H1 (cell line): Measurements from ENCODE around the gene PTPA. TPM values are rescaled to one million over a fixed set of nuclear protein-coding genes. Genes with fewer than 3 reads are reported as not detected.

Source experiments
- BCL11A ChIP-seq, 2 experiments: IDR thresholded peaks; one replicate each; pipeline ENCODE4 v1.6.1; 2011; ENCODE audit warnings: low read depth in 2 of 2, low read length in 2 of 2, mild to moderate bottlenecking in 2 of 2
- CBX5 ChIP-seq: fragments of 300-800, 300-1000 bp; sonication (generic); IDR thresholded peaks from 2 replicates; pipeline ENCODE4 v1.7.1; 2016; ENCODE audit warnings: antibody characterized with exemption, low read length, low read depth
- CTBP2 ChIP-seq: IDR thresholded peaks from 2 replicates; pipeline ENCODE4 v1.7.0; 2011; ENCODE audit warnings: borderline replicate concordance, mild to moderate bottlenecking, moderate library complexity, mixed read lengths, low read length; ENCODE audit not compliant: insufficient read depth, insufficient read length
- EP300 ChIP-seq, 2 experiments: IDR thresholded peaks; 1 replicate in 1 of 2; 2 replicates in 1 of 2; pipeline ENCODE4 v1.6.1; 2011 to 2012; ENCODE audit warnings: low read depth in 2 of 2, low read length in 2 of 2, mild to moderate bottlenecking in 2 of 2, borderline replicate concordance in 1 of 2, inconsistent platforms in 1 of 2, moderate library complexity in 1 of 2
- POLR2A ChIP-seq, 2 experiments: IDR thresholded peaks; 1 replicate in 1 of 2; 2 replicates in 1 of 2; pipeline ENCODE4 v1.6.1; 2011; ENCODE audit warnings: low read depth in 2 of 2, low read length in 2 of 2, mild to moderate bottlenecking in 2 of 2; ENCODE audit errors: control extremely low read depth in 1 of 2
- POLR2AphosphoS5 ChIP-seq: IDR thresholded peaks from 2 replicates; pipeline ENCODE4 v1.6.1; 2011; ENCODE audit warnings: low read depth, low read length
- POU5F1 ChIP-seq: IDR thresholded peaks from 2 replicates; pipeline ENCODE4 v1.6.1; 2011; ENCODE audit warnings: low read depth, mild to moderate bottlenecking, low read length, moderate library complexity
- RBBP5 ChIP-seq: IDR thresholded peaks from 2 replicates; pipeline ENCODE4 v1.7.1; 2012; ENCODE audit warnings: low read depth, mild to moderate bottlenecking, inconsistent platforms, low read length, moderate library complexity, borderline replicate concordance
- RNF2 ChIP-seq: fragments of 200-900, 300-1000 bp; sonication (generic); IDR thresholded peaks from 2 replicates; pipeline ENCODE4 v1.7.1; 2016; ENCODE audit warnings: borderline replicate concordance, low read depth, mild to moderate bottlenecking, antibody characterized with exemption, low read length; ENCODE audit not compliant: poor library complexity, severe bottlenecking; ENCODE audit errors: missing control alignments
- RXRA ChIP-seq: IDR thresholded peaks from 2 replicates; pipeline ENCODE4 v1.6.1; 2011; ENCODE audit warnings: low read depth, mild to moderate bottlenecking, low read length, moderate library complexity; ENCODE audit not compliant: insufficient read depth
- SP2 ChIP-seq: IDR thresholded peaks from 2 replicates; pipeline ENCODE4 v1.6.1; 2012; ENCODE audit warnings: mild to moderate bottlenecking, low read length, inconsistent platforms
- SRF ChIP-seq: IDR thresholded peaks from 2 replicates; pipeline ENCODE4 v1.6.1; 2011; ENCODE audit warnings: mild to moderate bottlenecking, low read depth, low read length, moderate library complexity
- TAF7 ChIP-seq: optimal IDR thresholded peaks from 2 replicates; pipeline ENCODE3; 2011; ENCODE audit warnings: low read depth, mild to moderate bottlenecking, inconsistent platforms, low read length, moderate library complexity, borderline replicate concordance
- TCF12 ChIP-seq: IDR thresholded peaks from 2 replicates; pipeline ENCODE4 v1.6.1; 2011; ENCODE audit warnings: low read depth, mild to moderate bottlenecking, low read length
- ZNF274 ChIP-seq: IDR thresholded peaks from 2 replicates; pipeline ENCODE4 v1.7.0; 2012; ENCODE audit warnings: low read length, borderline replicate concordance; ENCODE audit errors: extremely low read depth
- polyA plus RNA-seq, 7 experiments: library from polyadenylated mRNA; depleted of rRNA in 3 of 7; stranded (reverse) in 5 of 7; unstranded in 2 of 7; fragments of >200 nt in 5 of 7; fragments of 200-250 nt in 2 of 7; gene quantifications; 1 replicate in 5 of 7; 2 replicates in 1 of 7; 4 replicates in 1 of 7; pipeline versions ENCODE4 v1.2.1 to v1.2.3, GENCODE V29; 2011 to 2013; ENCODE audit warnings: missing spikeins in 2 of 7, mixed read lengths in 2 of 7
- total RNA-seq: library from RNA; stranded (reverse); fragmentation: NEBNext Ultra II Directional; extraction: Animal tissue kit (Norgen Biotek cat#: 25700); gene quantifications from 2 replicates; pipeline ENCODE4 v1.2.1, GENCODE V29; 2021
- TF ChIP-seq, protein P1 (sequence below): IDR thresholded peaks from 2 replicates; pipeline ENCODE4 v1.6.1; 2011; ENCODE audit warnings: low read depth, mild to moderate bottlenecking, low read length; ENCODE audit not compliant: insufficient read depth
- TF ChIP-seq, protein P2 (sequence below): IDR thresholded peaks from 2 replicates; pipeline ENCODE4 v1.6.1; 2012; ENCODE audit warnings: low read length, inconsistent platforms
- TF ChIP-seq, protein P3 (sequence below), 3 experiments: IDR thresholded peaks; 1 replicate in 2 of 3; 2 replicates in 1 of 3; pipeline versions ENCODE4 v1.5.1 to v1.6.1; 2011; ENCODE audit warnings: low read length in 3 of 3, mild to moderate bottlenecking in 3 of 3, inconsistent platforms in 2 of 3, low read depth in 1 of 3, moderate library complexity in 1 of 3; ENCODE audit not compliant: insufficient read depth in 1 of 3; ENCODE audit errors: control extremely low read depth in 1 of 3

Gene PTPA
- total and polyA plus RNA-seq, 2 of the 8 experiments (the other 6 are each of a cell fraction or from before 2014, with no cell fraction given): 114 to 145 TPM

- TF ChIP-seq RBBP5: no peak
- peak in 1 of 2 experiments; percentile 81; a peak in 1 of 3 replicates for TF ChIP-seq EP300 (IDR thresholded peaks at IDR 0.05; ENCODE audit: borderline replicate concordance in 1 of 2, low read depth in 2 of 2, low read length in 2 of 2)
- TF ChIP-seq CTBP2: no peak
- TF ChIP-seq SP2: no peak
- no peak for TF ChIP-seq CBX5
- peak; percentile 79; the same call in 1 of the 2 replicates for TF ChIP-seq RXRA
- no peak for TF ChIP-seq RNF2
- no peak for TF ChIP-seq TAF7
- no peak for TF ChIP-seq BCL11A (IDR thresholded peaks at IDR 0.05; ENCODE audit: low read depth in 2 of 2, low read length in 2 of 2)
- TF ChIP-seq, protein P1, sequence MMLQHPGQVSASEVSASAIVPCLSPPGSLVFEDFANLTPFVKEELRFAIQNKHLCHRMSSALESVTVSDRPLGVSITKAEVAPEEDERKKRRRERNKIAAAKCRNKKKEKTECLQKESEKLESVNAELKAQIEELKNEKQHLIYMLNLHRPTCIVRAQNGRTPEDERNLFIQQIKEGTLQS: no peak
- no peak for TF ChIP-seq POU5F1
- peak in 1 of 2 experiments; percentile 50; a peak in 1 of 3 replicates for TF ChIP-seq POLR2A (IDR thresholded peaks at IDR 0.05; ENCODE audit: control extremely low read depth in 1 of 2, low read depth in 2 of 2, low read length in 2 of 2)
- TF ChIP-seq, protein P2, sequence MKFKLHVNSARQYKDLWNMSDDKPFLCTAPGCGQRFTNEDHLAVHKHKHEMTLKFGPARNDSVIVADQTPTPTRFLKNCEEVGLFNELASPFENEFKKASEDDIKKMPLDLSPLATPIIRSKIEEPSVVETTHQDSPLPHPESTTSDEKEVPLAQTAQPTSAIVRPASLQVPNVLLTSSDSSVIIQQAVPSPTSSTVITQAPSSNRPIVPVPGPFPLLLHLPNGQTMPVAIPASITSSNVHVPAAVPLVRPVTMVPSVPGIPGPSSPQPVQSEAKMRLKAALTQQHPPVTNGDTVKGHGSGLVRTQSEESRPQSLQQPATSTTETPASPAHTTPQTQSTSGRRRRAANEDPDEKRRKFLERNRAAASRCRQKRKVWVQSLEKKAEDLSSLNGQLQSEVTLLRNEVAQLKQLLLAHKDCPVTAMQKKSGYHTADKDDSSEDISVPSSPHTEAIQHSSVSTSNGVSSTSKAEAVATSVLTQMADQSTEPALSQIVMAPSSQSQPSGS: peak; percentile 90; the same call in 1 of the 2 replicates
- TF ChIP-seq SRF: 0 out of 2 replicates have a peak, but pooled peaks have one; percentile 8
- peak; percentile 52 for TF ChIP-seq POLR2AphosphoS5
- no peak for TF ChIP-seq TCF12
- no peak for TF ChIP-seq ZNF274
- TF ChIP-seq, protein P3, sequence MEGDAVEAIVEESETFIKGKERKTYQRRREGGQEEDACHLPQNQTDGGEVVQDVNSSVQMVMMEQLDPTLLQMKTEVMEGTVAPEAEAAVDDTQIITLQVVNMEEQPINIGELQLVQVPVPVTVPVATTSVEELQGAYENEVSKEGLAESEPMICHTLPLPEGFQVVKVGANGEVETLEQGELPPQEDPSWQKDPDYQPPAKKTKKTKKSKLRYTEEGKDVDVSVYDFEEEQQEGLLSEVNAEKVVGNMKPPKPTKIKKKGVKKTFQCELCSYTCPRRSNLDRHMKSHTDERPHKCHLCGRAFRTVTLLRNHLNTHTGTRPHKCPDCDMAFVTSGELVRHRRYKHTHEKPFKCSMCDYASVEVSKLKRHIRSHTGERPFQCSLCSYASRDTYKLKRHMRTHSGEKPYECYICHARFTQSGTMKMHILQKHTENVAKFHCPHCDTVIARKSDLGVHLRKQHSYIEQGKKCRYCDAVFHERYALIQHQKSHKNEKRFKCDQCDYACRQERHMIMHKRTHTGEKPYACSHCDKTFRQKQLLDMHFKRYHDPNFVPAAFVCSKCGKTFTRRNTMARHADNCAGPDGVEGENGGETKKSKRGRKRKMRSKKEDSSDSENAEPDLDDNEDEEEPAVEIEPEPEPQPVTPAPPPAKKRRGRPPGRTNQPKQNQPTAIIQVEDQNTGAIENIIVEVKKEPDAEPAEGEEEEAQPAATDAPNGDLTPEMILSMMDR (IDR thresholded peaks at IDR 0.05; ENCODE audit: control extremely low read depth in 1 of 3, insufficient read depth in 1 of 3, low read depth in 1 of 3, low read length in 3 of 3): no peak
Observed at GRCh38 chr9:129145841-129146292, 34.7 kb downstream of the PTPA start (continued).
